Kidney epithelial cell (primary cell): Measurements from ENCODE around the gene MANEAL. TPM values are rescaled to one million over a fixed set of nuclear protein-coding genes. Genes with fewer than 3 reads are reported as not detected.
A peak's percentile ranks its signal among the peaks of the same experiment; 100 is the strongest.

Experiments
- DNase-seq: peaks from one replicate; pipeline ENCODE4 v3.0.0-alpha.2; 2010; ENCODE audit warnings: low read depth
- H3K27me3 ChIP-seq: 2 replicates; pipeline ENCODE4 v1.6.0; 2011; ENCODE audit warnings: low read length; ENCODE audit not compliant: control insufficient read depth, insufficient read depth
- H3K36me3 ChIP-seq: 2 replicates; pipeline ENCODE4 v1.5.1; 2011; ENCODE audit warnings: low read length; ENCODE audit not compliant: control insufficient read depth, insufficient read depth
- H3K4me3 ChIP-seq: 2 replicates; pipeline ENCODE4 v1.5.1; 2011; ENCODE audit warnings: low read depth, mild to moderate bottlenecking, control low read depth, low read length
- total RNA-seq: library from RNA; depleted of rRNA; stranded (reverse); fragments of >200 nt; gene quantifications from 2 replicates; pipeline ENCODE4 v1.2.3, GENCODE V29; 2015
- TF ChIP-seq, protein P1 (sequence below): IDR thresholded peaks from 2 replicates; pipeline ENCODE4 v1.5.1; 2011; ENCODE audit warnings: mild to moderate bottlenecking, moderate library complexity, low read length, control low read depth, inconsistent platforms; ENCODE audit not compliant: insufficient read depth, poor library complexity, severe bottlenecking

MANEAL gene
- total RNA-seq, 1 donor from 2014 or later = 8.7 TPM

- Histone ChIP-seq H3K4me3 (peak overlapping the region; percentile 58), H3K36me3 (peaks cover 3% of the 10 kb centered on the region), H3K27me3 (no peaks in the 10 kb centered on the region)
- TF ChIP-seq, protein P1, sequence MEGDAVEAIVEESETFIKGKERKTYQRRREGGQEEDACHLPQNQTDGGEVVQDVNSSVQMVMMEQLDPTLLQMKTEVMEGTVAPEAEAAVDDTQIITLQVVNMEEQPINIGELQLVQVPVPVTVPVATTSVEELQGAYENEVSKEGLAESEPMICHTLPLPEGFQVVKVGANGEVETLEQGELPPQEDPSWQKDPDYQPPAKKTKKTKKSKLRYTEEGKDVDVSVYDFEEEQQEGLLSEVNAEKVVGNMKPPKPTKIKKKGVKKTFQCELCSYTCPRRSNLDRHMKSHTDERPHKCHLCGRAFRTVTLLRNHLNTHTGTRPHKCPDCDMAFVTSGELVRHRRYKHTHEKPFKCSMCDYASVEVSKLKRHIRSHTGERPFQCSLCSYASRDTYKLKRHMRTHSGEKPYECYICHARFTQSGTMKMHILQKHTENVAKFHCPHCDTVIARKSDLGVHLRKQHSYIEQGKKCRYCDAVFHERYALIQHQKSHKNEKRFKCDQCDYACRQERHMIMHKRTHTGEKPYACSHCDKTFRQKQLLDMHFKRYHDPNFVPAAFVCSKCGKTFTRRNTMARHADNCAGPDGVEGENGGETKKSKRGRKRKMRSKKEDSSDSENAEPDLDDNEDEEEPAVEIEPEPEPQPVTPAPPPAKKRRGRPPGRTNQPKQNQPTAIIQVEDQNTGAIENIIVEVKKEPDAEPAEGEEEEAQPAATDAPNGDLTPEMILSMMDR = no peak
- DNase-seq = no peak
Observed at GRCh38 chr1:37808369-37809319, 15.0 kb downstream of the MANEAL start.

- no peak for DNase-seq
- TF ChIP-seq, protein P1 = no peak
- Histone ChIP-seq H3K27me3 (no peaks in the 10 kb centered on the region), H3K4me3 (no peak overlapping the region), H3K36me3 (peaks cover 3% of the 10 kb centered on the region)
Observed at GRCh38 chr1:37809942-37810341, 16.3 kb downstream of the MANEAL start.

GRCh38 chr1:37811027-37811655 lies 17.5 kb downstream of the MANEAL start:
- H3K36me3 ChIP-seq = peaks cover 3% of the 10 kb centered on the region
- no peaks in the 10 kb centered on the region for H3K27me3 ChIP-seq
- DNase-seq = no peak
- TF ChIP-seq, protein P1 = peak; percentile 97
- H3K4me3 ChIP-seq = no peak overlapping the region

GRCh38 chr1:37813529-37814145 lies 20.0 kb downstream of the MANEAL start:
- H3K4me3 ChIP-seq = no peak overlapping the region
- H3K36me3 ChIP-seq = no peaks in the 10 kb centered on the region
- H3K27me3 ChIP-seq = no peaks in the 10 kb centered on the region
- no peak for DNase-seq
- TF ChIP-seq, protein P1 = no peak

- H3K27me3 ChIP-seq = no peaks in the 10 kb centered on the region
- H3K4me3 ChIP-seq = no peak overlapping the region
- no peaks in the 10 kb centered on the region for H3K36me3 ChIP-seq
- TF ChIP-seq, protein P1 = no peak
- no peak for DNase-seq
Observed at GRCh38 chr1:37814252-37814651, 20.6 kb downstream of the MANEAL start.
